ENCODE measurements around the gene MPV17L.
"Not testable (repeated sequence)": the region's sequence is repeated elsewhere in the genome, so short reads cannot be mapped to it uniquely, and the experiment has no call there.

The MPV17L gene

DNA sequence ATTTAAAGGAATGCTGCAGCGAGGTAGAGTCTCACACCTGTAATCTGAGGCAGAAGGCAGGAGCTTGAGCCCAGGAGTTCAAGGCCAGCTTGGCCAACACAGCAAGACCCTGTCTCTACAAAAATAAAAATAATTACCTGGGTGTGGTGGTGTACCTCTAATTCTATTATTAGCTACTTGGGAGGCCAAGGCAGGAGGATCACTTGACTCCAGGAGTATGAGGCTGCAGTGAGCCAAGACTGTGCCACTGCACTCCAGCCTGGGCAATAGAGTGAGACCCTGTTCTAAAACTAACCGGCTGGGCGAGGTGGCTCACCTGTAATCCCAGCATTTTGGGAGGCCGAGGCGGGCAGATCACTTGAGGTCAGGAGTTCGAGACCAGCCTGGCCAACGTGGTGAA lies 57.7 kb downstream of the MPV17L start:
- not testable (repeated sequence) for DNase-seq

DNA sequence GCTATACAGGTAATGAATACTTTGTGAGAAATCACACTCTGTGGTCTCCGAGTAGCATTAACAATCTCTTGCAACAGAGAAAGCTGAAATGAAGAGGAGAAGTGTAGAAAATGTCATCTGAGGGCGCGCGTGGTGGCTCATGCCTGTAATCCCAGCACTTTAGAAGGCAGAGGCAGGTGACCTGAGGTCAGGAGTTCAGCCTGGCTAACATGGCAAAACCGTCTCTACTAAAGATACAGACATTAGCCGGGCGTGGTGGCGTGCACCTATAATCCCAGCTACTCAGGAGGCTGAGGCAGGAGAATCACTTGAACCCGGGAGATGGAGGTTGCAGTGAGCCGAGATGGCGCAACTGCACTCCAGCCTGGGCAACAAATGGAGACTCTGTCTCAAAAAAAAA lies 59.4 kb downstream of the MPV17L start:
- not testable (repeated sequence) for DNase-seq

DNA sequence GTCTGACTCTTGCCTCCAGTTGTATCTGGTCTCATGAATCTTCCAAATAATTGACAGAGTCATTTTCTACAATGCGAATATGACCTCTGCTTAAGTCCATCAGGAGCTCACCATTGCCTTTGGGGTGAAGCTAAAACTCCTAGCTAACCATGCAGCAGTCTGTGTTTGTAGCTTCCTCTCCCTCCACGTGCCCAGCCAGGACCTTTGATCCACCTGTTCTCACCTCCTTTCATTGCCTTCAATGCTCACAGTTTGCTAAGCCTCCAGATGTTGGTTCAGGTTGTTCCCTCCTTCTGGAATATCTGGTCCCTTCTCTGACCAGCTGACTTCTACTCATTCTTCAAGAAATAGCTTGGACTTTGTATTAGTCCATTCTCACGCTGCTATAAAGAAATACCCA lies 61.8 kb downstream of the MPV17L start:
- DNase-seq = no peak

DNA sequence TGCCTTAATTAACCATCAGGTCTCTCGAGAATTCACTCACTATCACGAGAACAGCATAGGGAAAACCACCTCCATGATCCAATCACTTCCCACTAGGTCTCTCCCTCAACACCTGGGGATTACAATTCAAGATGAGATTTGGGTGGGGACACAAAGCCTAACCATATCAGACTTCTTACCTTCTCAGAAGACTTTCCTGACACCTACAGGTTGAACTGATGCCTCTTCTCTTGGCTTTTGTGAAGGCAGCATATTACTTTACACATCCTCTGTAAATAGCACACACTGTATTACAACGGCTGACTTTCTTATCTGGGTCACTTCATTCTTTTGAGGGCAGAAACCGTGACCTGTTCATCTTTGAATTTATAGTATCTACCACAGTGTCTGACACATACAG lies 62.4 kb downstream of the MPV17L start:
- no peak for DNase-seq

DNA sequence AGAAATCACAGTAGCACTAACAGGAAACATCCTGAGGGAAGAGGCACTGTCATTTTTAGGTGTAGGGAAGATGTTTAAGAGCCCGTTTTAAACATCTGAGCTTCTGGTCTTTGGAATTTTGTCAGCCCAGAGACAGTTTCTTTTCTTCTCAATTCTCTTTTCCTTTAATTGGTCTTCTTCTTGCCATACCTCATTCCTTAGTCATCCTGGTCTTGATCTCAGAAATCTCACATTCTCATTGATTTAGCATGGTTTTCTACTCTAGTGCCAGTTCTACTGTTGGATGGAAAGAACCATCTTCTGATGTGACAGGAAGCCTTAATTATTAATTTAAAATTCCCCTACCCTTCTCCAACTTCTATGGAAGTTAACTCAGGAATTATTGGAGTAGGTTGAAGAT lies 64.2 kb downstream of the MPV17L start:
- DNase-seq = no peak

DNA sequence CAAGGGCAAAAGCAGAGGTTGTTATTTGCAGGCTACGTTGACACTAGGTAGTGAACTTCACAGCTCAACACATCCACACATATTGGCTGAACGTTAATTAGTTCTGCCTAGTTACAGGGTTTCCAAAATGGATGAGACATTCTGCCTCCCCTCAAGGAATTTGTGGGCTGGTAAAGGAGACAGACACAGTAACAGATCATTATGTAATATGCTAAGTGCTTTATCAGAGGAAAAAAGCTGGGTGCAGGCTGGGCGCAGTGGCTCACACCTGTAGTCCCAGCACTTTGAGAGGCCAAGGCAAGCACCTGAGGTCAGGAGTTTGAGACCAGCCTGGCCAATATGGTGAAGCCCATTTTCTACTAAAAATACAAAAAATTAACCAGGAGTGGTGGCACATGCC lies 65.0 kb downstream of the MPV17L start:
- no peak for DNase-seq

DNA sequence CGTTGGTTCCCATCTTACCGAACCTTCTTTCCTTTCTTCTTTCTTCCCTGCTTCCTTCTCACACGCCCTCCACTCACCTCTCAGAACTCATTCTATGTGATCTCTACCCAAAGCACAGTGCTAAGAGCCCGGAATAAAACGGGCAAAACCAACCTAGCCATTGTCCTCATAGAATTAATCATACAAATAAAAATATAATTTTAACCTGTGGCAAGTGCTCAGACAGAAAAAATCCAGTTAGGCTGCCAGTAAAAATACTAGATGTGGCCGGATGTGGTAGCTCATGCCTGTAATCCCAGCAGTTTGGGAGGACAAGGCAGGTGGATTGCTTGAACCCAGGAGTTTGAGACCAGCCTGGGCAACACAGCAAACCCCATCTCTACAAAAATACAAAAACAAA lies 65.8 kb downstream of the MPV17L start:
- DNase-seq = no peak

Data from CD4-positive, alpha-beta T cell treated with Interleukin-4 for 4 hours (primary cell).